ENCODE data around the gene SMCO1.
"Not testable (repeated sequence)": the region's sequence is repeated elsewhere in the genome, so short reads cannot be mapped to it uniquely, and the experiment has no call there.

Gene SMCO1

GRCh38 chr3:196471551-196471950 lies 43.6 kb downstream of the SMCO1 start:
- H3K4me2 ChIP-seq (ENCODE audit: low read depth, low read length, poor library complexity, severe bottlenecking), result no peak overlapping the region
- peaks cover 82% of the 10 kb centered on the region for H4K20me1 ChIP-seq (ENCODE audit: insufficient read depth, low read length, poor library complexity, severe bottlenecking)
- no peaks in the 10 kb centered on the region for H3K4me1 ChIP-seq (ENCODE audit: insufficient read depth, low read length, poor library complexity, severe bottlenecking)
- TF ChIP-seq EZH2phosphoT487 (IDR thresholded peaks at IDR 0.05; ENCODE audit: borderline replicate concordance) (no peak), CTCF (conservative IDR thresholded peaks at IDR 0.05; ENCODE audit: low read length) (no peak)
- peaks cover 68% of the 10 kb centered on the region for H3K79me2 ChIP-seq (ENCODE audit: insufficient read depth, low read length)
- H3K36me3 ChIP-seq (ENCODE audit: insufficient read depth, low read length), result peaks cover 88% of the 10 kb centered on the region
- H3K27me3 ChIP-seq (ENCODE audit: insufficient read depth, low read length, poor library complexity, severe bottlenecking), result no peaks in the 10 kb centered on the region
- H3K9me2 ChIP-seq (replicated peaks; ENCODE audit: low read depth, low read length), result no peaks in the 10 kb centered on the region
- H2AFZ ChIP-seq (ENCODE audit: low read length), result no peak overlapping the region
- H3K9ac ChIP-seq (ENCODE audit: low read depth, low read length, poor library complexity, severe bottlenecking), result no peak overlapping the region
- no peaks in the 10 kb centered on the region for H3K9me3 ChIP-seq (ENCODE audit: insufficient read depth, low read depth, low read length)
- H3K4me3 ChIP-seq (ENCODE audit: low read length, poor library complexity, severe bottlenecking), result no peak overlapping the region
- peaks cover 11% of the 10 kb centered on the region for H3F3A ChIP-seq (ENCODE audit: low read depth)

GRCh38 chr3:196470182-196470581 lies 45.0 kb downstream of the SMCO1 start:
- H3F3A ChIP-seq (ENCODE audit: low read depth); H3K4me2 ChIP-seq (ENCODE audit: low read depth, low read length, poor library complexity, severe bottlenecking); H3K27me3 ChIP-seq (ENCODE audit: insufficient read depth, low read length, poor library complexity, severe bottlenecking); H3K9me3 ChIP-seq (ENCODE audit: insufficient read depth, low read depth, low read length); H3K4me3 ChIP-seq (ENCODE audit: low read length, poor library complexity, severe bottlenecking); H3K9ac ChIP-seq (ENCODE audit: low read depth, low read length, poor library complexity, severe bottlenecking); H3K9me2 ChIP-seq (replicated peaks; ENCODE audit: low read depth, low read length); H3K4me1 ChIP-seq (ENCODE audit: insufficient read depth, low read length, poor library complexity, severe bottlenecking); H2AFZ ChIP-seq (ENCODE audit: low read length): not testable (repeated sequence)
- Histone ChIP-seq H3K36me3 (ENCODE audit: insufficient read depth, low read length) (peaks cover 79% of the 10 kb centered on the region), H4K20me1 (ENCODE audit: insufficient read depth, low read length, poor library complexity, severe bottlenecking) (peaks cover 81% of the 10 kb centered on the region), H3K79me2 (ENCODE audit: insufficient read depth, low read length) (peaks cover 67% of the 10 kb centered on the region)

- H3K9me3 ChIP-seq (ENCODE audit: insufficient read depth, low read depth, low read length), result no peaks in the 10 kb centered on the region
- H3K79me2 ChIP-seq (ENCODE audit: insufficient read depth, low read length), result peaks cover 15% of the 10 kb centered on the region; the same call in 1 of the 2 replicates
- H3K4me1 ChIP-seq (ENCODE audit: insufficient read depth, low read length, poor library complexity, severe bottlenecking), result no peaks in the 10 kb centered on the region
- no peak overlapping the region for H3K9ac ChIP-seq (ENCODE audit: low read depth, low read length, poor library complexity, severe bottlenecking)
- no peaks in the 10 kb centered on the region for H3K27me3 ChIP-seq (ENCODE audit: insufficient read depth, low read length, poor library complexity, severe bottlenecking)
- H4K20me1 ChIP-seq (ENCODE audit: insufficient read depth, low read length, poor library complexity, severe bottlenecking), result peaks cover 29% of the 10 kb centered on the region
- H3K4me3 ChIP-seq (ENCODE audit: low read length, poor library complexity, severe bottlenecking), result no peak overlapping the region
- H3K9me2 ChIP-seq (replicated peaks; ENCODE audit: low read depth, low read length), result no peaks in the 10 kb centered on the region
- peaks cover 17% of the 10 kb centered on the region for H3K36me3 ChIP-seq (ENCODE audit: insufficient read depth, low read length)
- H2AFZ ChIP-seq (ENCODE audit: low read length), result no peak overlapping the region
- H3F3A ChIP-seq (ENCODE audit: low read depth), result no peaks in the 10 kb centered on the region; the same call in 1 of the 2 replicates
- H3K4me2 ChIP-seq (ENCODE audit: low read depth, low read length, poor library complexity, severe bottlenecking), result no peak overlapping the region
- TF ChIP-seq EZH2phosphoT487 (IDR thresholded peaks at IDR 0.05; ENCODE audit: borderline replicate concordance) (no peak), CTCF (conservative IDR thresholded peaks at IDR 0.05; ENCODE audit: low read length) (no peak)
These were observed 51.3 kb downstream of the SMCO1 start for GRCh38 chr3:196463804-196464203.

- Histone ChIP-seq H3K4me1 (ENCODE audit: insufficient read depth, low read length, poor library complexity, severe bottlenecking) (no peaks in the 10 kb centered on the region), H3K4me2 (ENCODE audit: low read depth, low read length, poor library complexity, severe bottlenecking) (no peak overlapping the region), H4K20me1 (ENCODE audit: insufficient read depth, low read length, poor library complexity, severe bottlenecking) (peaks cover 25% of the 10 kb centered on the region), H3K9me3 (ENCODE audit: insufficient read depth, low read depth, low read length) (no peaks in the 10 kb centered on the region), H3F3A (ENCODE audit: low read depth) (no peaks in the 10 kb centered on the region; the same call in 1 of the 2 replicates), H2AFZ (ENCODE audit: low read length) (no peak overlapping the region), H3K36me3 (ENCODE audit: insufficient read depth, low read length) (peaks cover 13% of the 10 kb centered on the region; the same call in 1 of the 2 replicates), H3K4me3 (ENCODE audit: low read length, poor library complexity, severe bottlenecking) (no peak overlapping the region), H3K79me2 (ENCODE audit: insufficient read depth, low read length) (peaks cover 12% of the 10 kb centered on the region; the same call in 1 of the 2 replicates), H3K9ac (ENCODE audit: low read depth, low read length, poor library complexity, severe bottlenecking) (no peak overlapping the region), H3K27me3 (ENCODE audit: insufficient read depth, low read length, poor library complexity, severe bottlenecking) (no peaks in the 10 kb centered on the region), H3K9me2 (replicated peaks; ENCODE audit: low read depth, low read length) (no peaks in the 10 kb centered on the region)
- TF ChIP-seq EZH2phosphoT487 (IDR thresholded peaks at IDR 0.05; ENCODE audit: borderline replicate concordance) (no peak), CTCF (conservative IDR thresholded peaks at IDR 0.05; ENCODE audit: low read length) (no peak)
These were observed 51.7 kb downstream of the SMCO1 start for GRCh38 chr3:196463478-196463756.

- H3K9me2 ChIP-seq (replicated peaks; ENCODE audit: low read depth, low read length); H3K4me1 ChIP-seq (ENCODE audit: insufficient read depth, low read length, poor library complexity, severe bottlenecking); H2AFZ ChIP-seq (ENCODE audit: low read length); H3K9me3 ChIP-seq (ENCODE audit: insufficient read depth, low read depth, low read length); H3K79me2 ChIP-seq (ENCODE audit: insufficient read depth, low read length); H3K36me3 ChIP-seq (ENCODE audit: insufficient read depth, low read length); H3K4me3 ChIP-seq (ENCODE audit: low read length, poor library complexity, severe bottlenecking); H3K4me2 ChIP-seq (ENCODE audit: low read depth, low read length, poor library complexity, severe bottlenecking); H3K9ac ChIP-seq (ENCODE audit: low read depth, low read length, poor library complexity, severe bottlenecking); H3K27me3 ChIP-seq (ENCODE audit: insufficient read depth, low read length, poor library complexity, severe bottlenecking); H3F3A ChIP-seq (ENCODE audit: low read depth): not testable (repeated sequence)
- peaks cover 20% of the 10 kb centered on the region for H4K20me1 ChIP-seq (ENCODE audit: insufficient read depth, low read length, poor library complexity, severe bottlenecking)
These were observed 52.3 kb downstream of the SMCO1 start for GRCh38 chr3:196462680-196463477.
